Measurements from ENCODE around the gene OR2T34. TPM values are rescaled to one million over a fixed set of nuclear protein-coding genes. Genes with fewer than 3 reads are reported as not detected.
"Not testable (repeated sequence)": the region's sequence is repeated elsewhere in the genome, so short reads cannot be mapped to it uniquely, and the experiment has no call there.

The OR2T34 gene
- total RNA-seq, 4 donors from 2014 or later: not detected

- no peak for DNase-seq
These were observed 10.7 kb upstream of the OR2T34 start for GRCh38 chr1:248585266-248585665.

GRCh38 chr1:248576260-248576980 is 1.9 kb upstream of the OR2T34 start:
- no peak overlapping the region for H3K27ac ChIP-seq
- H3K27me3 ChIP-seq: no peaks in the 10 kb centered on the region
- no peak for ATAC-seq
- DNase-seq: no peak
- H3K9me3 ChIP-seq: no peaks in the 10 kb centered on the region
- intact Hi-C loops (cut with DNase I; ENCODE audit: low total_unique reads): no loop called here
- H3K4me1 ChIP-seq: no peaks in the 10 kb centered on the region
- no peaks in the 10 kb centered on the region for H3K36me3 ChIP-seq
- H3K4me3 ChIP-seq: no peak overlapping the region
- in situ Hi-C loops (cut with MboI; ENCODE audit: low sequenced_read_pairs in 4 of 4): no loop called here
- TF ChIP-seq POLR2A (IDR thresholded peaks at IDR 0.05) (no peak), CTCF (IDR thresholded peaks at IDR 0.05 in 4 of 5, conservative IDR thresholded peaks at IDR 0.05 in 1 of 5) (no peak)

More at GRCh38 chr1:248585266-248585665, 10.7 kb upstream of the OR2T34 start:
- in situ Hi-C loops (cut with MboI; ENCODE audit: low sequenced_read_pairs in 4 of 4): no loop called here
- Histone ChIP-seq H3K27ac (no peak overlapping the region), H3K9me3 (no peaks in the 10 kb centered on the region), H3K4me3 (no peak overlapping the region), H3K36me3 (no peaks in the 10 kb centered on the region), H3K4me1 (no peaks in the 10 kb centered on the region), H3K27me3 (no peaks in the 10 kb centered on the region)
- TF ChIP-seq CTCF (IDR thresholded peaks at IDR 0.05 in 4 of 5, conservative IDR thresholded peaks at IDR 0.05 in 1 of 5) (no peak), POLR2A (IDR thresholded peaks at IDR 0.05) (no peak)
- no peak for ATAC-seq
- intact Hi-C loops (cut with DNase I; ENCODE audit: low total_unique reads): no loop called here

GRCh38 chr1:248573856-248574255 is 701 bp downstream of the OR2T34 start:
- H3K4me1 ChIP-seq; H3K4me3 ChIP-seq; H3K27ac ChIP-seq; in situ Hi-C loops (cut with MboI; ENCODE audit: low sequenced_read_pairs in 4 of 4); intact Hi-C loops (cut with DNase I; ENCODE audit: low total_unique reads); H3K27me3 ChIP-seq; ATAC-seq; H3K36me3 ChIP-seq; DNase-seq; H3K9me3 ChIP-seq: not testable (repeated sequence)

GRCh38 chr1:248572049-248572448 is 2.5 kb downstream of the OR2T34 start:
- in situ Hi-C loops (cut with MboI; ENCODE audit: low sequenced_read_pairs in 4 of 4); ATAC-seq; H3K27me3 ChIP-seq; intact Hi-C loops (cut with DNase I; ENCODE audit: low total_unique reads); H3K4me3 ChIP-seq; H3K4me1 ChIP-seq; H3K27ac ChIP-seq; H3K36me3 ChIP-seq; H3K9me3 ChIP-seq; DNase-seq: not testable (repeated sequence)

- H3K9me3 ChIP-seq; ATAC-seq; H3K27me3 ChIP-seq; H3K4me1 ChIP-seq; intact Hi-C loops (cut with DNase I; ENCODE audit: low total_unique reads); DNase-seq; H3K27ac ChIP-seq; H3K36me3 ChIP-seq; H3K4me3 ChIP-seq; in situ Hi-C loops (cut with MboI; ENCODE audit: low sequenced_read_pairs in 4 of 4): not testable (repeated sequence)
These were observed 3.7 kb downstream of the OR2T34 start for GRCh38 chr1:248570811-248571210.

- not testable (repeated sequence) for H3K4me1 ChIP-seq, H3K4me3 ChIP-seq
These were observed 5.5 kb downstream of the OR2T34 start for GRCh38 chr1:248569049-248569448.

GRCh38 chr1:248565530-248566373 is 8.8 kb downstream of the OR2T34 start:
- intact Hi-C loops (cut with DNase I; ENCODE audit: low total_unique reads); in situ Hi-C loops (cut with MboI; ENCODE audit: low sequenced_read_pairs in 4 of 4): not testable (repeated sequence)

More at GRCh38 chr1:248569049-248569448, 5.5 kb downstream of the OR2T34 start:
- ATAC-seq; H3K27me3 ChIP-seq; in situ Hi-C loops (cut with MboI; ENCODE audit: low sequenced_read_pairs in 4 of 4); H3K27ac ChIP-seq; intact Hi-C loops (cut with DNase I; ENCODE audit: low total_unique reads); DNase-seq; H3K9me3 ChIP-seq; H3K36me3 ChIP-seq: not testable (repeated sequence)

GRCh38 chr1:248562672-248563071 is 11.9 kb downstream of the OR2T34 start, which contains the start of gene OR2T29:
TSS of gene OR2T29 (minus strand) at chr1:248562772. CDS start at chr1:248559491, 3,281 bp downstream.
- intact Hi-C loops (cut with DNase I; ENCODE audit: low total_unique reads); H3K36me3 ChIP-seq; H3K9me3 ChIP-seq; ATAC-seq; H3K27me3 ChIP-seq; H3K4me1 ChIP-seq; H3K27ac ChIP-seq; DNase-seq; in situ Hi-C loops (cut with MboI; ENCODE audit: low sequenced_read_pairs in 4 of 4); H3K4me3 ChIP-seq: not testable (repeated sequence)

More at GRCh38 chr1:248565530-248566373, 8.8 kb downstream of the OR2T34 start:
- H3K36me3 ChIP-seq, H3K9me3 ChIP-seq, H3K4me3 ChIP-seq, ATAC-seq, DNase-seq, H3K4me1 ChIP-seq, H3K27ac ChIP-seq, H3K27me3 ChIP-seq: not testable (repeated sequence)

GRCh38 chr1:248551027-248551426 is 23.5 kb downstream of the OR2T34 start:
- in situ Hi-C loops (cut with MboI; ENCODE audit: low sequenced_read_pairs in 4 of 4); H3K9me3 ChIP-seq; intact Hi-C loops (cut with DNase I; ENCODE audit: low total_unique reads); H3K4me1 ChIP-seq; ATAC-seq; DNase-seq; H3K27me3 ChIP-seq; H3K27ac ChIP-seq; H3K4me3 ChIP-seq; H3K36me3 ChIP-seq: not testable (repeated sequence)
